Endothelial cell of umbilical vein (primary cell): ENCODE measurements around the gene SFT2D2. TPM values are rescaled to one million over a fixed set of nuclear protein-coding genes. Genes with fewer than 3 reads are reported as not detected.
"Not testable (repeated sequence)": the region's sequence is repeated elsewhere in the genome, so short reads cannot be mapped to it uniquely, and the experiment has no call there.

Experiments
- BruUV-seq: library from RNA; stranded (reverse); fragments of 400-500 nt; replicated peaks from 2 replicates; lab custom pipeline; 2021; lab: Mats Ljungman, UMichigan
- CTCF ChIA-PET: fragments of 300-600, 350-600 bp; sonication (Branson Sonifier 250); formaldehyde crosslinking; loops from one replicate; lab custom pipeline; 2021; ENCODE audit warnings: antibody characterized with exemption, inconsistent platforms; lab: Charles Lee
- POLR2A ChIA-PET: fragments of 300-600, 350-600 bp; sonication (Branson Sonifier 250); formaldehyde crosslinking; loops from one replicate; lab custom pipeline; 2021; ENCODE audit warnings: antibody characterized with exemption, inconsistent platforms; lab: Charles Lee
- DNase-seq: peaks from one replicate; pipeline ENCODE4 v3.0.0-alpha.2; 2011; ENCODE audit warnings: low read depth, low spot score
- FAIRE-seq: peaks from 2 replicates; lab custom pipeline; 2011; peaks lifted over from hg19 to GRCh38; lab: Jason Lieb, UNC
- H2AFZ ChIP-seq: 2 replicates; pipeline ENCODE4 v1.6.0; 2012; ENCODE audit warnings: low read depth, low read length, control low read depth, inconsistent platforms
- H3K27ac ChIP-seq: 2 replicates; pipeline ENCODE4 v1.5.1; 2011; ENCODE audit warnings: low read depth, mild to moderate bottlenecking, control low read depth, low read length, moderate library complexity; ENCODE audit not compliant: insufficient read depth
- H3K27me3 ChIP-seq, 2 experiments: 2 replicates each; pipeline versions ENCODE4 v1.6.0 to v1.6.1; 2011; ENCODE audit warnings: low read length in 2 of 2, mixed read lengths in 1 of 2; ENCODE audit not compliant: control insufficient read depth in 2 of 2, insufficient read depth in 2 of 2
- H3K36me3 ChIP-seq, 2 experiments: 2 replicates in 1 of 2; 3 replicates in 1 of 2; pipeline ENCODE4 v1.5.1; 2011; ENCODE audit warnings: low read length in 2 of 2, mild to moderate bottlenecking in 1 of 2, moderate library complexity in 1 of 2; ENCODE audit not compliant: control insufficient read depth in 2 of 2, insufficient read depth in 2 of 2; ENCODE audit errors: extremely low read depth in 1 of 2
- H3K4me1 ChIP-seq: 3 replicates; pipeline ENCODE4 v1.5.1; 2011; ENCODE audit warnings: mild to moderate bottlenecking, low read length; ENCODE audit not compliant: control insufficient read depth, insufficient read depth; ENCODE audit errors: extremely low read depth
- H3K4me2 ChIP-seq: 2 replicates; pipeline ENCODE4 v1.6.1; 2011; ENCODE audit warnings: low read length, control low read depth, mixed read lengths; ENCODE audit not compliant: insufficient read depth
- H3K4me3 ChIP-seq, 3 experiments: fragments of 200-600 bp in 1 of 3; sonication (generic), shearing (Covaris generic) in 1 of 3; replicated peaks in 1 of 3; 2 replicates each; pipeline ENCODE4 v1.5.1; 2011 to 2016; ENCODE audit warnings: control low read depth in 3 of 3, low read length in 3 of 3, mild to moderate bottlenecking in 2 of 3, inconsistent platforms in 1 of 3, low read depth in 1 of 3, moderate library complexity in 1 of 3; ENCODE audit not compliant: insufficient read depth in 1 of 3
- H3K79me2 ChIP-seq: 2 replicates; pipeline ENCODE4 v1.6.0; 2012; ENCODE audit warnings: low read length, inconsistent platforms; ENCODE audit not compliant: control insufficient read depth, insufficient read depth
- H3K9ac ChIP-seq: replicated peaks from 2 replicates; pipeline ENCODE3; 2011; ENCODE audit warnings: low read length, control low read depth; ENCODE audit not compliant: insufficient read depth; ENCODE audit errors: extremely low read depth
- H3K9me1 ChIP-seq: replicated peaks from 3 replicates; pipeline ENCODE4 v1.6.0; 2011; ENCODE audit warnings: mild to moderate bottlenecking, low read length; ENCODE audit not compliant: control insufficient read depth, insufficient read depth; ENCODE audit errors: extremely low read depth
- H3K9me3 ChIP-seq: replicated peaks from 2 replicates; pipeline ENCODE4 v1.5.1; 2012; ENCODE audit warnings: low read length, inconsistent platforms; ENCODE audit not compliant: control insufficient read depth, insufficient read depth
- H4K20me1 ChIP-seq: replicated peaks from 2 replicates; pipeline ENCODE3; 2011; ENCODE audit warnings: mild to moderate bottlenecking, low read length; ENCODE audit not compliant: control insufficient read depth, insufficient read depth; ENCODE audit errors: extremely low read depth
- CTCF ChIP-seq, 2 donors: IDR thresholded peaks; 1 replicate in 1 of 2; 2 replicates in 1 of 2; pipeline ENCODE4 v1.5.1; 2011; ENCODE audit warnings: low read length in 2 of 2, mild to moderate bottlenecking in 2 of 2, moderate library complexity in 2 of 2, control low read depth in 1 of 2, inconsistent platforms in 1 of 2, low read depth in 1 of 2; ENCODE audit not compliant: insufficient read depth in 1 of 2; ENCODE audit errors: extremely low read depth in 1 of 2
- EZH2 ChIP-seq: IDR thresholded peaks from 2 replicates; pipeline ENCODE4 v1.6.1; 2012; ENCODE audit warnings: borderline replicate concordance, low read depth, mild to moderate bottlenecking, moderate library complexity, low read length, inconsistent platforms; ENCODE audit not compliant: severe bottlenecking
- FOS ChIP-seq: IDR thresholded peaks from 2 replicates; pipeline ENCODE4 v1.6.1; 2011; ENCODE audit warnings: mild to moderate bottlenecking, low read length, moderate library complexity, borderline replicate concordance; ENCODE audit not compliant: insufficient read depth
- GATA2 ChIP-seq: IDR thresholded peaks from 2 replicates; pipeline ENCODE4 v1.7.0; 2011; ENCODE audit warnings: low read depth, mild to moderate bottlenecking, moderate library complexity, mixed read lengths, low read length; ENCODE audit not compliant: insufficient read length, insufficient read depth
- JUN ChIP-seq: IDR thresholded peaks from 2 replicates; pipeline ENCODE4 v1.6.1; 2011; ENCODE audit warnings: borderline replicate concordance, low read depth; ENCODE audit not compliant: insufficient read length, insufficient read depth
- MAX ChIP-seq: IDR thresholded peaks from 2 replicates; pipeline ENCODE4 v1.6.1; 2011; ENCODE audit not compliant: insufficient read depth, insufficient read length
- MYC ChIP-seq: IDR thresholded peaks from one replicate; pipeline ENCODE4 v1.6.1; 2011; ENCODE audit warnings: mild to moderate bottlenecking, low read depth, low read length
- POLR2A ChIP-seq: IDR thresholded peaks from 2 replicates; pipeline ENCODE4 v1.6.1; 2012; ENCODE audit warnings: low read depth, mild to moderate bottlenecking, control low read depth, low read length
- POLR2AphosphoS5 ChIP-seq: IDR thresholded peaks from 2 replicates; pipeline ENCODE4 v1.6.1; 2012; ENCODE audit warnings: low read depth, mild to moderate bottlenecking, control low read depth, low read length, moderate library complexity; ENCODE audit not compliant: insufficient read depth
- dilution Hi-C: fragments of 300-500 bp; cut with MboI; formaldehyde crosslinking; loops from one replicate; pipeline ENCODE4 v1.15.0; 2019; ENCODE audit warnings: low sequenced_read_pairs; ENCODE audit not compliant: extremely low pct_ligation_motif_present
- intact Hi-C: fragments of 100-400 bp; cut with micrococcal nuclease; formaldehyde crosslinking; loops from one replicate; pipeline ENCODE4 v1.10.0; 2022
- polyA plus RNA-seq, 4 experiments: library from polyadenylated mRNA; depleted of rRNA in 3 of 4; stranded (reverse) in 3 of 4; unstranded in 1 of 4; fragments of >200 nt; gene quantifications; 2 replicates each; pipeline versions ENCODE4 v1.2.1 to v1.2.3, GENCODE V29; 2011 to 2012; ENCODE audit warnings: missing spikeins in 1 of 4
- total RNA-seq: library from RNA; stranded (reverse); gene quantifications from 2 replicates; pipeline ENCODE4 v1.2.3, GENCODE V29; 2021

The SFT2D2 gene
- total and polyA plus RNA-seq, 2 donors (not counting 3 experiments of a cell fraction or from before 2014, with no cell fraction given), result 16.7 to 68.1 TPM

- dilution Hi-C loops (no loop called here), intact Hi-C loops (no loop called here)
- Histone ChIP-seq H3K27ac (no peak overlapping the region), H4K20me1 (no peaks in the 10 kb centered on the region), H2AFZ (no peak overlapping the region), H3K4me2 (peak overlapping the region; percentile 95), H3K27me3 (no peaks in the 10 kb centered on the region), H3K4me1 (peaks cover 12% of the 10 kb centered on the region), H3K9ac (peak overlapping the region; percentile 94), H3K79me2 (peaks cover 44% of the 10 kb centered on the region), H3K4me3 (peak overlapping the region; percentile 88 to 99 (median 99)), H3K9me1 (no peaks in the 10 kb centered on the region), H3K36me3 (no peaks in the 10 kb centered on the region), H3K9me3 (no peaks in the 10 kb centered on the region)
- TF ChIP-seq JUN (no peak), MAX (no peak), FOS (no peak), POLR2A (no peak), EZH2 (no peak), CTCF (IDR thresholded peaks at IDR 0.05; ENCODE audit: extremely low read depth in 1 of 2, insufficient read depth in 1 of 2, low read depth in 1 of 2, low read length in 2 of 2) (no peak), GATA2 (no peak), MYC (no peak), POLR2AphosphoS5 (no peak)
- no peak for FAIRE-seq
- ChIA-PET CTCF (interaction anchor here (0.8 to 1.3 kb wide), 4 partner anchors 8 to 162 kb away, joined by 3 to 6 read pairs (median 4); no protein-coding TSS in a partner anchor), POLR2A (no interaction called here)
- BruUV-seq, result no TSS peak
- DNase-seq, result no peak
These were observed 45.7 kb upstream of the SFT2D2 start for GRCh38 chr1:168180148-168180524.

DNA sequence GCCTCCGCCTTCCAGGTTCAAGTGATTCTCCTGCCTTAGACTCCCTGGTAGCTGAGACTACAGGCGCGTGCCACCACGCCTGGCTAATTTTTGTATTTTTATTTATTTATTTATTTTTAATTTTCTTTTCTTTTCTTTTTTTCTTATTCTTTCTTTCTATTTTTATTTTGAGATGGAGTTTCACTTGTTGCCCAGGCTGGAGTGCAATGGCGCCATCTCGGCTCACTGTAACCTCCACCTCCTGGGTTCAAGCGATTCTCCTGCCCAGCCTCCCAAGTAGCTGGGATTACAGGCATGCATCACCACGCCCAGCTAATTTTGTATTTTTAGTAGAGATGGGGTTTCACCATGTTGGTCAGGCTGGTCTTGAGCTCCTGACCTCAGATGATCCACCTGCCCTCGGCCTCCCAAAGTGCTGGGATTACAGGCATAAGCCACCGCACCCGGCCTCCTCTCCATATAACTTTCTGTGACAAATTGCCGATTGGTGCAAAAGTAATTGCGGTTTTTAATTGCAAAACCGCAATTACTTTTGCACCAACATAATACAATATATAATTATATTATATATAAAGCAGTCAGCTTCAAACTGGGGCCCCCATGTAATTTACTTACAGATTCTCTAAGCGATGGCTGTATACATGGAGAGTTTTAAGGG lies 44.6 kb upstream of the SFT2D2 start:
- BruUV-seq, H3K4me2 ChIP-seq, H3K9me3 ChIP-seq, intact Hi-C loops, POLR2A ChIA-PET, H3K27ac ChIP-seq, H4K20me1 ChIP-seq, H2AFZ ChIP-seq, dilution Hi-C loops, H3K4me3 ChIP-seq, FAIRE-seq, H3K9ac ChIP-seq, H3K9me1 ChIP-seq, DNase-seq, H3K27me3 ChIP-seq, H3K36me3 ChIP-seq: not testable (repeated sequence)
- CTCF ChIA-PET, result interaction anchor here (1.5 to 1.6 kb wide), 2 partner anchors 14 to 47 kb away, joined by 4 read pairs; no protein-coding TSS in a partner anchor
- Histone ChIP-seq H3K4me1 (peaks cover 12% of the 10 kb centered on the region), H3K79me2 (peaks cover 44% of the 10 kb centered on the region)
